Stimulated activated CD8-positive, alpha-beta memory T cell treated with anti-CD3 and anti-CD28 coated beads, Interleukin-15, amount 100 ng/mL, for 1 hour (primary cell): ENCODE measurements around the gene SORCS2.

Experiments used
- DNase-seq: peaks from one replicate; pipeline ENCODE4 v3.0.0-alpha.2; 2020; ENCODE audit warnings: low read depth

The SORCS2 gene

GRCh38 chr4:7377223-7377865 is 185.0 kb downstream of the SORCS2 start:
- DNase-seq = no peak

GRCh38 chr4:7379186-7379585 is 186.8 kb downstream of the SORCS2 start:
- no peak for DNase-seq

DNA sequence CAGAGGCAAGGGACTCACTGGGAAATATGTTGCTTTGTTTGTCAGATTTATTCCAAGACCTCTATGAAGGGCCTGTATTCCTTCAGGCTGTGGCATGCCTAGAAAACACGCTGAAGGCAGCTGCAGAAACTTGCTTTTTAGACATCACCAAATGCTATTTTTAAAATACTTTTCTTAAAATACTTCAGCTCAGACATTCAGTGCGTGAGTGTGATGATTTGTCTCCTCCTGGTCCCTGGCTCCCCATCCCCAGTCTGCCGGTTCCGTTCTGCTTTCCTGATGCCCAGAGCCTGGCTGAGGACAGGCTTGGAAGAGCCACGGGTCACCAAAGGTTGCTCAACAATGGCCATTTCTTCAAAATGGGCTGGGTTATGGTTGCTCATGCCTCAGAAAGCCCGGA is 187.4 kb downstream of the SORCS2 start:
- no peak for DNase-seq

GRCh38 chr4:7381221-7381889 is 189.0 kb downstream of the SORCS2 start:
- no peak for DNase-seq

DNA sequence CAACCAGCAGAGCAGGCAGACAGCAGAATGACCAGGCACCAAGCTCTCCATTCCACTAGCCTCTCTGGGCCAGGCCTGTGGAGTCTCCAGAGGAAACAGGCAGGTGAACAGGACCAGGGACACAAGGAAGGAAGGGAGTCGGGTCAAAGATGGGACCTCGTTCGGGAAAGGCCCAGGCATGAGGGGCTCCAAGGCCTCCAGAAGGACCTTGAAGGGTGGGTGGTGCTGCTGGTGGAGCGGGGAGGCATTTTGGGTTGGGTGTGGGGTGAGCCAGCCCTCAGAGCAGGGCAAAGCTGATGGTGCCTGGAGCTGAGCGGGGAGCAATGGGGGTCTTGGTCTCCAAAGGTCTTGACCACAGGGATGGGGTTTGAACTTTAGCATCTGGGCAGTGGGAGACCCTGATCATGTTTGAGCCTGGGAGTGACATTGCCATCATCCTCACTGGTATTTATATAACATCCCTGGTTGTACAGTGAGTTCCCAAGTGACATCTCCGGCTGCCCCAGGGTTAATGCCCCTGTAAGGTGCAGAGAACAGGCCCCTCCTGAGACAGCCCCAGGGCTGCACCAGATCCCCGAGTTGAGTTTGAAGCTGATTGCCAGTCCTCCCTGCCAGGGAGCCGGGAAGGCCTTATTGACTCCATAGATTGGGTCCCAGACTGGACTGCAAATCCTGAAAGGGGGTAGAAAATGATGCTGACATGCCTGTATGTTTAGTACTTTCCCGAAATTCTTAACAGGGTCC is 189.7 kb downstream of the SORCS2 start:
- DNase-seq = no peak

DNA sequence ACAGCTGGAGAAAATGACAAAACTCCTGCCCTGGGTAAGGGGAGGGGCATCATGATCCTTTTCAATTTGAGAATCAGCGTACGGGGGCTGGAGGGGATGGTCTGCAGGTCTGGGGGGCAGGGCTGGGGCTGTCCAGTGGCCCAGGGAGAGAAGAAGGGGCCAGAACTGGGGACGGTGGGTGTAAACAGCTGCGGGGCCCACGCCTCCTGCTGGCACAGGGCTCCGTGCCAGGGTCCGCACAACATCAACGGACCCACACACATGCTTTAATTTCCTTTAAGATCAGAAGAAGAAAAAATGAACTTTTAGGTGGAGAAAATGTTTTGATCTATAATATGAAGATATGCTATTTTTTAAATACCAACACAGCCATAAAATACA is 190.3 kb downstream of the SORCS2 start:
- no peak for DNase-seq

GRCh38 chr4:7383266-7383665 is 190.9 kb downstream of the SORCS2 start:
- DNase-seq = no peak

GRCh38 chr4:7384003-7384928 is 191.9 kb downstream of the SORCS2 start:
- no peak for DNase-seq

DNA sequence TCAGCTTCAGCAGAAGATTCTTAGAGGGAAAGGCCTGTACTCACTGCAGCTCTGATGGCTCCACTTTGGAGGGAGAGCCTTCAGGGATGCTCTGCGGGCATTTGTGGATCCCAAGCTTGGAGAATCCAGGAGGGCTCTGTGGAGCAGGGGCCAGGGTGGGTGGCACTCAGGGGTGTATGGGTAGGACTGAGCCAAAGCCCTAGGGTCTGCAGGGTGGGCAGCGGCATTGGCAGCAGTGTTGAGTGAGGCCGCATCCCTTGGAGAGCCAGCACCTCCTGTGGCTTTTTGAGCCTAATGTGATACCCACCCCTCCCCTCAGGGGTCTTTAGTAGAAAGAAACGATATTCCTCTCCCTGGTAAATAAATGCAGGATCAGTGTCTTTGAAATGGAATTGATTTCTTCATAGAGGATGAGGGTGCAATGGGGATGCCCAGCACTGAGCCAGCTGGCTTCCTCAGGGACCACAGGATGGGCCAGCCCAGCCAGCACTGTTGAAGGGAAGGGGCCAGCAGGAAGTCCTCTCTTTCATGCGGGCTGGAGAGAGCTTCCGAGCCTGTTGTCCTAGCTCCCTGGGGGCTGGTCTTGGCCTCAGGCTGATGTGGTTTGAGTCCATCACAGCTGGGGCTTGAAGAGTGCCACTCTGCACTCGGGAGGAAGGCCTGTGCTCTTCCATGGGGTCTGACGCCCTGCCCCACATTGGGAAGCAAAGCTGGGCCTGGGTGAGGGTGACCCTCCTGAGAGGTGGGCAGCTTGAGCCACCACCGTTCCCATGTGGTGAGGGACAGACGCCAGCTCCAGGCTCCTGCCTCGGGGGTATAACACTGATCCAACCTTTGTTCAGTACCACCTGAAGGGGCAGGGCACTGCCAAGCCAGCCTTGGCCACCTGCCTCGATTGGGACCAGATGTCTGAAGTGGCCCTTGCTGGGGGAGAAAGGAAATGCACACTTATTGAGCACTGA is 192.9 kb downstream of the SORCS2 start:
- no peak for DNase-seq

GRCh38 chr4:7387925-7388324 is 195.6 kb downstream of the SORCS2 start:
- no peak for DNase-seq

DNA sequence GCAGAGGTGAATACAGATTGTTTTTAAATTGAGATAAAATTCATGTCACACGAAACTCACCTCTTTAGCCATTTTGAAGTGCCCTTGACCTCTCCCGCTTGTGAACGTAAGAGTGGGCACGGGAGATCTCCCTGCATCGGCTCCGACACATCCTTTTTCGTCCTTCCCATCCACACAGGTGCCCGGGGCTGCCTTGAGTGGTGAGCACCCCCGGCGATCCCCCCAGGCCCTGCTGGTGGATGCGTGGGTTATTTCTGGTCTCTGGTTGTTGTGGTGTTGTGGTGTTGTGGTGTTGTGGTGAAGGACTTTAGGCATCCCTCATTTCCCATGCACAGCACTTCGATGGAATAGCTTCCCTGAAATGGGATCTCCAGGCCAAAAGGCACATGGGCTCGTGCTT is 196.3 kb downstream of the SORCS2 start:
- DNase-seq = no peak

DNA sequence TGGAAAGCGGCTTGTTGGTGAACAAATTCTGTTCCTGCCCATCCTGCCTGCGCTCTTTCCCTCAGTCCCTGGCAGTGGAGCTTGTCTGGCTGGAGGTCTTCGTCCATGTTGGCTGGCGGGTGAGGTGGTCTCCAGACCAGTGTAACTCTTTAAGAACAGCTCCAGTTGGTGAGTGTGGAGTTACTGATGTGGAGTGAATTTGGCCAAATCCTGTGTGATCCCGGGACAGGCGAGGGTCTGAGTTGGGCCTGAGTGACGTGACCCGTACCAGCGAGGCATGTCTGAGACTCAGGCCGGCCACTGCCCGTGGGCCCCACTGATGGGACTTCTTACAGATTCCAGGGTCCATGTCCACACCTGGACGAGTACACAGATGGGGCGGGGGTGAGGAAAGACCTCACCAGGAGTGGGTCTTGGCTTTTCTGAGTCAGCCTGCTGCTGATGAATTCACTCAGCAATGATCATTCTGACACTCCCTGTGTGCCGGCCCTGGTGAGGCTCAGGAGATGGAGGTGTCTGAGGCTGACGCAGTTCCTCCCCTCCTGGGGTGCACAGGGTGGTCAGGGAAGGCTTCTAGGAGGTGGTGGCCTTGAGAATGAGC is 196.9 kb downstream of the SORCS2 start:
- DNase-seq = no peak

DNA sequence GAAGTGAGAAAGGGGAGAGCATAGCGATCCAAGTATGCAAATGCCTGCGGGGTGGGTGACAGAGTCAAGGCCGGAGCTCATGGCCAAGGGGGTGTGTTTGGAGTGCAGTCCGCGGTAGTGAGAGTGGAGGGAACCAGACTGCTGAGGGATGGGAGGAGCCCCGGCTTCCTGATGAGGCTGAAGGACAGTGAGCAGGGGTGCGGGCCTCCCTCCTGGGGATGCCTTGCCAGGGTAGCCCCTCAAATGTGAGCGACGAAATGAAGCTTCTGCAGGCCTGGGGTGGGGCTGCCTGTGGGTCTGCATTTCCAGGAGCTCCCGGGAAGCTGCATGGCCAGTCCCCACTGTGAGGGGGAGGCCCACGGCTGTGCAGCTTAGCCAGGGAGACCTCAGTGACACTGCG is 197.4 kb downstream of the SORCS2 start:
- DNase-seq = no peak

DNA sequence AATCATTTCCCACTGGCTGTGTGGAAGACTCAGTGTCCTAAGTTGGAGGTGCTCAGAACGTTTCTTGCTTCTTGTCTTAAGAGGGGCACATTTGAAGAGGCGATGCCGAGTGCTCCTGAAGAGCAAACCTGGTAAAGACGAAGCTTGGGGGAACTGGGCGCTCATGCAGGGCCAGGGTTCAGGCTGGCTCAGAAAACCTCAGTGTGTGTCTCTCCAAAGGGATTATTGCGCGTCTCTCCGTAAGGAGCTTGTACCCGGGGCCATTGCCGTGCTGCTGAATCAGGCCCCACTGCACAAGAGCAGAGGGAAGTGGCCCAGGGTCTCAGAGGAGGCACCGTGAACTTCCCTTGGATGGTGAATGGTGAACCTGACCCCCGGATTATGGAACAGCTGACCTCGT is 198.0 kb downstream of the SORCS2 start:
- no peak for DNase-seq

DNA sequence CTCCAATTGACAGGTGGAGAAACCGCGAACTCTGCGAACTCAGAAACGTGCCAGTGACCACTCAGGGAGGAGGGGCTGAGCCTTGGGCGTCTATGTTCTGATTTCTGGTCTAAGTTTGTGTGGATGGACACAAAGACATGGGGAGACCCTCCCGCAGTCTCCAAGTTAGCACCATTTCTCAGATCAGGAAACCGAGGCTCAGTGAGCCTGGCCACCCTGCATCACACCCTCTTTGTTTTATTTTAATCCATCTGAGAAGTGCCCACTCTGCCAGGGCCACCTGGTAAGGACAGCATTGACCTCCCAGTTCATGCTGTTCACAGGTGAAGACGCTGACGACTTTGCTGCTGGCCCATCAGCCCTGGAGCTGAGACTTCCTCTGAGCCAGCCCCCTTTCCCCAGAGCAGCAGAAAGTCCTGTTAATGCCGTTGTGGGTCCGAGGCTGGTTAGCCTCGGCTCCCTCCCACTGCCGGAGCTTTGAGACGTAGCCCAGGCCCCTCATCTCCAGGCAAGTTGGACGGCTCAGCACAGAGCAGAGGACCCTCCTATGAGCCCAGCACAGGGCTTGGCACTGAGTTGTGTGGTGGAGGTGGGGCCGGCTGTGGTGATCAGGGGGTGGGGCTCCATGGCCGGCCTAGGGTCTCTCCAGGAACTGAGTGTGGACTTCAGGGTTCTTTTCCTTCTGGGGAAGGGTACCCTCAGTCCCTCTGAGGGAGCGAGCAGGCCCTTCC is 198.7 kb downstream of the SORCS2 start:
- no peak for DNase-seq

- DNase-seq = no peak
Observed at GRCh38 chr4:7391637-7392437, 199.5 kb downstream of the SORCS2 start.

DNA sequence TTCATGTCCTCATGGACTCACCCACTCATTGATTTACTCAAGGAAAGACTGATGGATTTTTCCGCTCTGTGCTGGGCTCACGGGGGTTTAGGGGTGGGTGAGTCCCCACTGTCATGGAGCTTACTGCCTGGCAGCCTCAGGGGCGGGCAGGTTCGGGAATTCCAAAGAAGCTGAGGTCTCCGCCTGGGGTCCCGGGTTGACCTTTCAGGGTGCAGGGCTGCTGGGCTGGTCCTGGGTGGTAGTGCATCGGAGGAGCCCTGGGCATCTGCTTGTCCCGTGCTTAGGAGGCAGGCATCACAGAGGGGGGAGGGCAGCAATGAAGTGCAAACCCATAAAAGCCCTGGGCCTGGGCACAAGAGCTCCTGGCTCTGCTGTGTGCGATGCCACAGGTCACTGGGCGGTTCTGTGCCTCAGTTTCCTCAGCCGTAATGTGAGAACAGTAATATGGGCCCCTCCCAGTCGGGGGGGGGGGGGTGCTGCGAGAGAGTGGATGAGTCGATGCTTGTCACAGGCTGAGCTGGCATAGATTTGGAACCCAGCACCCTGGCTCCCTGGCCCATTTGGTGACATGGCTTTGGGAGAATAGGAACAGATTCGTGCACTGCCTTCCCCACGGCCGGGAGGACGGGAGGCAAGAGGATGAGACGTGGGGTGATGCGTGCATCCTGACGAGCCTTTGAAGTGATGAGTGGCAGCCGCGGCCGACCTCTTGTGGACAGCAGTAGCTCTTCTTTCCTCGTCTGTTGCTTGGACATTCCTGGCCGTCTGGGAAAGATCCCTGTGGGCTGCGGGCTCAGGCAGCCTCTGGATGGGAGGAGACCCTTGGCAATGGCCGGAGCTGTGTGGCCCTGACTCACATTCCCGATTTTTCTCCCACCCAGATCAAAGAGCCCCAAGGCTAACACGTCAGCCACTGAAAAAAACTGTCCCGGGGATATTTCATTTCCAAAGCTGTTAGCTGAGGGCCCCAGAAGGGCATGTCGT is 200.4 kb downstream of the SORCS2 start:
- DNase-seq = no peak
